CD4-positive, alpha-beta T cell treated with Interleukin-12 subunit alpha and Interleukin-12 subunit beta, for 1 hour (primary cell): ENCODE results near the gene VIL1.
A peak's percentile ranks its signal among the peaks of the same experiment; 100 is the strongest.

ENCODE experiments used
- DNase-seq: peaks from one replicate; pipeline ENCODE4 v3.0.0-alpha.2; 2020

Gene VIL1

DNA sequence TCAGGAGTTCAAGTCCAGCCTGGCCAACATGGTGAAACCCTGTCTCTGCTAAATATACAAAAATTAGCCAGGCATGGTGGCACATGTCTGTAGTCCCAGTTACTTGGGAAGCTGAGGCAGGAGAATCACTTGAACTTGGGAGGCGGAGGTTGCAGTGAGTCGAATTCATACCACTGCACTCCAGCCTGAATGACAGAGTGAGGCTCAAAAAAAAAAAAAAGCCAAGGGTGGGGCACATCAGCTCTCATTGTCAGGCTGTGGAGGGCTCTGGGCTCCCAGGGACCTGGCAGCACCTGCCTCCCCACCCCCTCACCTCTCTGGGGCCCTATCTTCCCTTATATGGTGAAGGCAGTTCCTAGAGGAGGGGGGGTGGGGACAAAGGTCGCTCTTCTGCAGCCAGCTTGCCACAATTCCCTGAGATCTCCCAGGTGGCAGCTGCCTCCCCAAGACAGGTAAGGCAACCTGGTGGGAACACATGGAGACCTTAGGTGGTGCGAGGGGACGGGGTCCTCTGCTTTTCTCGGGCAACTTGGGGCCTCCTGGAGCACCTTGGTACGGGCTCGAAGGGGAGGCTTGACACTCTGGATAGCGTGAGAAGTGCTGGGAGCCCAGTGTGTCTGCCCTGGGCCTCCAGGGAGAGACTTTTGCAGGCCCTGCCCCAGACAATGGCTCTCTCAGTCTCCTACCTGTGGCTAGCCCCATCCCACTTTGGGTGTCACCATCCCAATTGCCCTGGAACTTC is at the start of gene VIL1:
TSS of gene VIL1 (plus strand) at position 407 of the 742 bp plus-strand sequence. CDS start 4,656 bp downstream, outside the sequence.
- DNase-seq, result no peak

DNA sequence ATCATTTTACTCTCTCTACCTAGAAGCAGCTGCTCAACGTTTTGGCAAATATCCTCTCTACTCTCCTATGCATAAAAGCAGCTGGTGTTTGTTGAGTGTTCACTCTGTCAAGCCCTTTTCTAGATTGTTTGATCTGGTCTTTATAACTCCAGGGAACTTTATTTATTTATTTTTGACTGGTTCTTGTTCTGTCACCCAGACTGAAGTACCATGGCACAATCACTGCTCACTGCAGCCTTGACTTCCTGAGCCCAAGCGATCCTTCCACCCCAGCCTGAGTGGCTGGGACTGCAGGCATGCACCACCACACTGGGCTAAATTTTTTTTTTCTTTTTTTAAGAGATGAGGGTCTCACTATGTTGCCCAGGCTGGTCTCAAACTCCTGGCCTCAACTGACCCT is 49.6 kb upstream of the VIL1 start:
- DNase-seq, result no peak

DNA sequence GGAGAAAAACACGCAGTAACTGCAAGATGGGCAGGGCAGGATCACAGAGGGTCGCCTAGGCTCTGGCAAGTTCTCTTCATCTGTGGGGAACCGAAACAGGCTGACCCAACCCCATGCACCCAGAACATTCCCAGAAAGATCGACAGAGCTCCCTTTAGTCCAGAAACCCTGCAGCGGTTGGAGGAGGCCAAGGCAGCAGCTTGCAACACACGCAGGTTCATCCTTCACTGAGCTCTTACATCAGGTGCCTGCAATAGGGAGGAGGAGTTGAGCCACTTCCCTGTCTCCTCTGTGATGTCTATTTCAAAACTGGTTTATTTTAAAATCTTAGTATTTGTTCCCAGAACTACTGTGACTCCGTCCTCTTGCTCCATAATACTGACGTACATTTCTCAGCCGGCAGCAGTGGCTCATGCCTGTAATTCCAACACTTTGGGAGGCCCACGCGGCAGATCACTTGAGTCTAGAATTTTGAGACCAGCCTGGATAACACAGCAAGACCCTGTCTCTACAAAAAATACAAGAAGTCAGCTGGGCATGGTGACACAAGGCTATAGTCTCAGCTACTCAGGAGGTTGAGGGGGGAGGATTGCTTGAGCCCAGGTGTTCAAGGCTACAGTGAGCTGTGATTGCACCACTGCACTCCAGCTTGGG is 48.4 kb upstream of the VIL1 start:
- no peak for DNase-seq

DNA sequence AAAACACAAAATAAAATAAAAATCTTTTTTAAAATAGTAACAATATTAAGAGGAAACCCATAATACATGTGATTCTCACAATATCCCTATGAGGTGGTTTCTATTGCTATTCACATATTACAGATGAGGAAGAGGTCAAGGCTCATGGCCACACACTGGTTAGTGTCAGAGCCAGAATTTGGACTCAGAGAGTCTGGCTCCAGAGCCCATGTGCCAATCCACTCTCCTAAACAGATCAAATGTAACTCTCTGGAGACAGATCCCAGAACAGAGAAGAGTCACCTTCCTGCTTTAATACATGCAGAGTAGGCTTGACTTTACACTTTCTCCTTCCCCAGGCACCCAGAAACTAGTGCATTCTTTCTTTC is 47.0 kb upstream of the VIL1 start:
- no peak for DNase-seq

DNA sequence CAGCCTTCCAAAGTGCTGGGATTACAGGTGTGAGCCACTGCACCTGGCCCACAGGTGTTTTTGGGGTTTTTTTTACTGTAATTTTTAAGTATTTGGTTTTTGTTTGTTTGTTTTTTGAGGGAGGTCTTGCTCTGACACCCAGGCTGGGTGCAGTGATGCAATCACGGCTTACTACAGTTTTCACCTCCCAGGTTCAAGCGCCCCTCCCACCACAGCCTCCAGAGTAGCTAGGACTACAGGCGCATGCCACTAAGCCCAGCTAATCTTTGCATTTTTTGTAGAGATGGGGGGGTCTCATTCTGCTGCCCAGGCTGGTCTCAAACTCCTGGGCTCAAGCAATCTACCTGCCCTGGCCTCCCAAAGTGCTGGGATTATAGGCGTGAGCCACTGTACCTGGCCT is 44.1 kb upstream of the VIL1 start:
- DNase-seq, result no peak

DNA sequence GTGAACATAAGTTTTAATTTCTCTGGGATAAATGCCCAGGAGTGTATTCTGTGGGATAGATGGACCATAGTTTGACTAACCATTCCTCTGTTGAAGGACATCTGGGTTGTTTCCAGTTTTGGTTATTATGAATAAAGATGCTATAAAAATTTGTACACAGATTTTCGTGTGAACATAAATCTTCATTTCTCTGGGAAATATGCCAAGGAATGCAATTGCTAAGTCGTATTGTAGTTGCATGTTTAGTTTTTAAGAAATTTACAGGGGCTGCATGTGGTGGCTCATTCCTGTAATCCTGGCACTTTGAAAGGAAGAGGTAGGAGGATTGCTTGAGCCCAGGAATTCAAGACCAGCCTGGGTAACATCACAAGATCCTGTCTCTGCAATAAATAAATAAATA is 43.7 kb upstream of the VIL1 start:
- no peak for DNase-seq

DNA sequence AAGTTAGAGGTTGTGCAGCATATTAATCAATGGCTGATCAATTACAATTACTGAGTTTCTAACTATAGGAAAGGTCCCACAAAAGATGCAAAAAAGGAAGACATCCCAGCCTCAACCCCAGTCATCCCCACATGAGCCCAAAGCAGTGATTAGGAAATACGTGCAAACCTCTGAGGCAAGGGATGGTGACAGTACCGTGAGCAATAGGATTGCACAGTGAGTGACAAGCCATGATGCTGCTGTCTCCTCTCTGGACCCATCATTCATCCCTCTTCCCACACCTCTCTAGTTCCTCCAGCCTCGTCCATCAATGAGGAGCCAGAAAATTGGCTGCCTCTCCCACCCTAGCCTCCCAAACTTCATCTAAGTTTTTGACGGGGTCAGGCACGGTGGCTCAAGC is 40.9 kb upstream of the VIL1 start:
- no peak for DNase-seq

DNA sequence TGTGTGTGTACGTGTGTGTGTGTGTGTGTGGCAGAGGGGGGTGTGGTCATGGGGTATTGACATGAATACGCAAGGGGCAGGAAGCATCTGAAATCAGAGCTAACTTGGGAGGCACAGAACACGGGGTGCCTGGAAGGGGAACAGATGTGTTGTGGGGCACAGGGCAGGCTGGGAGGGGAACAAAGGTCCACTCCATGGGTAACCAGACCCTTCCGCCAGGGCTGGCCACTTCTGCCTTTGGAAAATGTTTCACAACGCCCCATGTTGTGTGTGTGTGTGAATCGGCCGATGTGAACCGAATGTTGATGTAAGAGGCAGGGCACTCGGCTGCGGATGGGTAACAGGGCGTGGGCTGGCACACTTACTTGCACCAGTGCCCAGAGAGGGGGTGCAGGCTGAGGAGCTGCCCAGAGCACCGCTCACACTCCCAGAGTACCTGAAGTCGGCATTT is 37.0 kb upstream of the VIL1 start, which contains the start of gene SLC11A1:
TSS of gene SLC11A1 (plus strand) at position 358 of the 451 bp plus-strand sequence. CDS start 96 bp downstream, outside the sequence.
- no peak for DNase-seq

DNA sequence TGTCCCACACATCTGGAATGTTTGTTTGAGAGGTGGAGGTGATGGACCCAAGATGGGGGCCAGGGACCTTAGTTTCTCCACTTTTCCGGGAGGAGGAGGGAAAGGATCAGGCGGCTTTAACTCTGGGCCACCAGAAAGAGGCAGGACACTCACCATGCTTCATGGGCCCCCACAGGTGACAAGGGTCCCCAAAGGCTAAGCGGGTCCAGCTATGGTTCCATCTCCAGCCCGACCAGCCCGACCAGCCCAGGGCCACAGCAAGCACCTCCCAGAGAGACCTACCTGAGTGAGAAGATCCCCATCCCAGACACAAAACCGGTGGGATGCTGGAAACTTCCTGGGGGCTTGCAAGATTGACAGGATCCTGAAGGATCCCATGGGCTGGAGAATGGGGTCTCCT is 36.1 kb upstream of the VIL1 start:
- DNase-seq, result no peak

DNA sequence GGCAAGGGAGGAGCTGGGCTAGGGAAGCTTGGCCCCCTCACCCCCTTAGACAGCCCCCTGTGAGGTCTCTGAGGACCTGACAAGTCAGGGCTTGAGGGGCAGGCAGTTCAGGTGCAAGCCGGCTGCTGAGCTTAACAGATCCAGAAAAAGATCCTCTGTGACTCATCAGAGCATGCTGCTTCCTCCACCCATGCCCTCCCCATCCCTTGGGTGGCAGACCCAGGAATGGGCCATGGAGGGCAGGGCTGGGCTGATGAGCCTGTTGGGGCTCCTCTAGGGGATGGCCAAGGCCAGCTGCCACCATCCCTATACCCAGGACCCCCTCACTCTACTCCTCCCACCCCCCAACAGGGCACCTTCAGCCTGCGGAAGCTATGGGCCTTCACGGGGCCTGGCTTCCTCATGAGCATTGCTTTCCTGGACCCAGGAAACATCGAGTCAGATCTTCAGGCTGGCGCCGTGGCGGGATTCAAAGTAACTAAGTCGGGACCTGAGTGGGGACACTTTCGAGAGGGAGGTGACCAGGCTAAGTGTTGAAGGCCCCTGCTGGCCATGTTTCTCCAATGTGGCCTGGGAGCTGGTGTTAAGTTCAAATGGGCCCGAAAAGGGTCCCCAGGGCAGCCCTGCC is 34.9 kb upstream of the VIL1 start:
- no peak for DNase-seq

DNA sequence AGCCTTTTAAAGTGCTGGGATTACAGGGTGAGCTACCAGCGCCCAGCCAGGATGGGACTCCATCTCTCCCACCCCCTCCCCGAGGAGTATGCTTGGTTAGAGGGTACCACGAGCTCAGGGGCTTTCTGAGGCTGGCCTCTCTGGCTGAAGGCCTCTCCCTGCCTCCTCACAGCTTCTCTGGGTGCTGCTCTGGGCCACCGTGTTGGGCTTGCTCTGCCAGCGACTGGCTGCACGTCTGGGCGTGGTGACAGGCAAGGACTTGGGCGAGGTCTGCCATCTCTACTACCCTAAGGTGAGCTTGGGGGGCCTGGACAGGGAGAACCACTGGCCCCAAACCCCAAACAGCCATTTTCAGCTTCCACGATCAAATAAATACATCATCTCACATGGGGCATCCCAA is 33.9 kb upstream of the VIL1 start:
- DNase-seq, result no peak

DNA sequence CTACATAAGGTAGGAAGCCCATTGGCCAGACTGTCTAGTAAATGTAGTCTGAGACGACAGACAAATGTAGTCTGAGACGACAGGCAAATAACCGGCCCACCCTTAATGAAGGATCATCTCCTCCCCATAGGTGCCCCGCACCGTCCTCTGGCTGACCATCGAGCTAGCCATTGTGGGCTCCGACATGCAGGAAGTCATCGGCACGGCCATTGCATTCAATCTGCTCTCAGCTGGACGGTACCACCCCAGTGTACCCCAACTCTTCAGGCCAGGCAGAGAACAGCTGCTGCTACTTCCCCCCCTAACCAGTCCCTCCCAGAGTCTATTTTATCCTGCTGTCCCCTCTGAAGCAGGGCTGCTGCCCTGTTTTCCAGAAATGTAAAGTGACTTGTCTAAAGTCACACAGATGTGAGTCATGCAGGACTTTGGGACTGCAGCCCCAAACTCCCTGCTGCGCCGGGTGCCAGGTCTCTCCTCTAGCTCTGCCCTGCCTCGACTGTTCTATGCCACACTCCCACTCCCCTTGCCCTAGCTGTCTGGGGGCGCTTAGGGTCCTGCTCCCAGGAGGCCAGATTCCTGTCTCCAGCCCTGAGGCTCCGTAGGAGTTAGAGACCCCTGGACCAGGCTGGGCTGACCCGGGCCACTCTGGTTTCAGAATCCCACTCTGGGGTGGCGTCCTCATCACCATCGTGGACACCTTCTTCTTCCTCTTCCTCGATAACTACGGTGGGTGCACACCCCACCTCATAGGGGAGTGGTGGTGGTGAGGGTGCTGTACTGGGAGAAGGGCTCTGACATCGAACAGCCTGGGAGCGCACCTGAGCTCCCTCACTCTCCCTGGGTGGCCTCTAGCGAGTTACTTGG is 32.2 kb upstream of the VIL1 start:
- DNase-seq, result no peak

DNA sequence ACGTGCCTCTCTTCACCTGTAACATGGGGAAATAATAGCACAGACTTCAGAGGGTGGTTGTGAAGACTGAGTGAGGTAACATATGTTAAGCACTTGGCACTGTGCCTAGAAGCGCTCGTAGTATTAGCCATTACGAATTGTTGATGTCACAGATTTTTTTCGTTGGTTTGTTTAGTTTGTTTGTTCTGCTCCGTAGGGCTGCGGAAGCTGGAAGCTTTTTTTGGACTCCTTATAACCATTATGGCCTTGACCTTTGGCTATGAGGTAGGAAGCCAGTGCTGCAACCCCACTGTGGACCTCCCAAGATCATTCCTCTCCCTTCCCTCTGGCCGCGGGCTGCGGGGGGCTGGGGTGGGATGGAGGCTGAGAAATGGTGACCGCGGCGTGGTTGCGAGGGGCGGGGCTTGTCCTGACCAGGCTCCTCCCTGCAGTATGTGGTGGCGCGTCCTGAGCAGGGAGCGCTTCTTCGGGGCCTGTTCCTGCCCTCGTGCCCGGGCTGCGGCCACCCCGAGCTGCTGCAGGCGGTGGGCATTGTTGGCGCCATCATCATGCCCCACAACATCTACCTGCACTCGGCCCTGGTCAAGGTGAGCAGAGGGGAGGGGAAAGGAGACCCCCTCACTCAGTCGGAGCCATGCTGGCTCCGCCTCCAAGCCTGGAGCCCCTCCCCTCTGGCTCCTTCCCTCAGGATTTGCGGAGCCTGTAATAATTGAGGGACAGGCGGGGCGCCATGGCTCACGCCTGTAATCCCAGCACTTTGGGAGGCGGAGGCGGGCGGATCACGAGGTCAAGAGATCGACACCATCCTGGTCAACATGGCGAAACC is 31.3 kb upstream of the VIL1 start:
- DNase-seq, result no peak

DNA sequence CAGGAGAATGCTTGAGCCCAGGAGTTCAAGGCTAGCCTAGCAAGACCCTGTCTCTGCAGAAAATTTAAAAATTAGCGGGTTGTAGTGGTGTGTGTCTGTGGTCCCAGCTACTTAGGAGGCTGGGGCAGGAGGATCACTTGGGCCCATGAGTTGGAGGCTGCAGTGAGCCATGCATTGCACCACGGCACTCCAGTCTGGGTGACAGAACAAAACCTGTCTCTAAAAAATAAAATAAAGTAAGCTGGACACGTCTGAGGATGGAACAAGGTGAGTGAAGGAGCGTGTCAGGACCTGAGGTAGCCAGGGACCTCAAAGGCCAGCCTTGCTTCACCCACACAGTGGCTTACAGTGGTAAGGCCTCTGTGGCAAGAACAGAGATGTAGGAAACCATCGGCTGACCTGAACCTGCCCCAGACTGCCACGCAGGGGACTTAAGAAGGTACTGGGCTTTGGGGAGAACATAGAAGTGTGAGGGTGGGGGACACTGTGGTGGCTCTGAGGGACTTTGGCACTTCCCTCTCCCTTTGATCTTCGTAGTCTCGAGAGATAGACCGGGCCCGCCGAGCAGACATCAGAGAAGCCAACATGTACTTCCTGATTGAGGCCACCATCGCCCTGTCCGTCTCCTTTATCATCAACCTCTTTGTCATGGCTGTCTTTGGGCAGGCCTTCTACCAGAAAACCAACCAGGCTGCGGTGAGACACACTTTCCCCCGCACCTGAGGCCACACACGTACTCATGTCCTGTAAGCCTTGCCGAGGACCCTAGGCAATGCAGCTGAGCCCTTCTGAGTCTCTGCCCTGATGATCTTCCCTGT is 29.4 kb upstream of the VIL1 start:
- no peak for DNase-seq

DNA sequence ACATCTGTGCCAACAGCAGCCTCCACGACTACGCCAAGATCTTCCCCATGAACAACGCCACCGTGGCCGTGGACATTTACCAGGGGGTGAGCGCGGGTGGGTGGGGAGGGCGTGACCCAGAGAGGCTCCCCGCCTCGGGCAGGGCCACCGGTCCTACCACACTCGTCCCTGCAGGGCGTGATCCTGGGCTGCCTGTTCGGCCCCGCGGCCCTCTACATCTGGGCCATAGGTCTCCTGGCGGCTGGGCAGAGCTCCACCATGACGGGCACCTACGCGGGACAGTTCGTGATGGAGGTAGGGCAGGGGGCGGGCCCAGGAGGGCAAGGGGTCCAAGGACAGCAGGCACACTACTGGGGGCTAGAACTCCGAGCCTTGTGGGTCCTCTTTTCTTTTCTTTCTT is 27.7 kb upstream of the VIL1 start:
- no peak for DNase-seq

DNA sequence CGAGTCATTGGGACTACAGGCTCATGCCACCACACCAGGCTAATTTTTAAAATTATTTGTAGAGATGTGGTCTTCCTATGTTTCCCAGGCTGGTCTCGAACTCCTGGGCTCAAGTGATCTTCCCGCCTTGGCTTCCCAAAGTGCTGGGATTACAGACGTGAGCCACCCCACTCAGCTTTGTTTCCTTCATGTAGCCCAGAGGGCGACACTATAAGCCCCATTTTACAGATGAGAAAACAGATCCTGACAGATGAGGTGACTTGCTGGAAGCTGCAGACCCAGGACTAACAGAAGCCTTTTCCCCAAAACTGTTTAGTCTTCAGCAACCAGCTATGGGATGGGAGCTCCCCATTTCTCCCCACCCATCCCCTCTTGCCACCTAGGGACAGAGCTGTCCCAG is 26.5 kb upstream of the VIL1 start:
- DNase-seq, result no peak

DNA sequence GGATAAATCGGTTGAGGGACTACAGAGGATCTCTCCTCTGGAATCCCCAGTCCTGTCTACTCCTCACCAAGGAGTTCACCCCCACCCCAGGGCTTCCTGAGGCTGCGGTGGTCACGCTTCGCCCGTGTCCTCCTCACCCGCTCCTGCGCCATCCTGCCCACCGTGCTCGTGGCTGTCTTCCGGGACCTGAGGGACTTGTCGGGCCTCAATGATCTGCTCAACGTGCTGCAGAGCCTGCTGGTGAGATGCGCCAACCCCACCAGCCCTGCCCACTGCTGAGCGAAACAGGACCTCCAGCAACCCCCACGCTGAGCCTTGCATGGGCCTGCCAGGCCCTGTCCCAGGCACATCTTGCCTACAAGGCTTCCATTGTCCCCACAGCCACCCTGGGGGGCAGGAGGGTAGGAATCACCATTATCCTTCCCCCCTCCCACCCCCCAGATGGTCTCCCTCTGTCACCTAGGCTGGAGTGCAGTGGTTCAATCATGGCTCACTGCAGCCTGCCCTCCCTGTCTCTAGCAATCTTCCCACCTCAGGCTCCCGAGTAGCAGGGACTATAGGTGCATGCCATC is 25.9 kb upstream of the VIL1 start:
- DNase-seq, result no peak

DNA sequence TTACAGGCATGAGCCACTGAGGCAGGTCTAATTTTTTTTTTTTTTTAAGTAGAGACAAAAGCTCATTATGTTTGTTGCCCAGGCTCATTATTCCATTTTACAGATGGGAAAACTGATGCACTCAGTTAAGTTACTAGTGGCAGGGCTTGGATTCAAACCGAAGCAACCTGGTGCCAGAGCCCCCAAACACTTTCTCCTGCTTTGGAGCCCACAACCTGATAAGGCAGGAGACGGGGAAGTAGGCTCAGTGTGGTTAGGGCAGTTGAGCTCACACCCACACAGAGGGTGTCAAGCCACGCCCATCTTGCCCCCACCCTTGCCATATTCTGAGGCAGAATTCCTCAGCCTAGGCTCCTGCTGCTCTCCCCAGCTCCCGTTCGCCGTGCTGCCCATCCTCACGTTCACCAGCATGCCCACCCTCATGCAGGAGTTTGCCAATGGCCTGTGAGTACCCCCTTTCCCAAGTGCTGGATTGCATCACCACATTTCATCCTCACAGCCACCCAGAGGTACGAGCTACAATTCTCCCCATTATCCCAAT is 25.1 kb upstream of the VIL1 start:
- peak; percentile 50 for DNase-seq

DNA sequence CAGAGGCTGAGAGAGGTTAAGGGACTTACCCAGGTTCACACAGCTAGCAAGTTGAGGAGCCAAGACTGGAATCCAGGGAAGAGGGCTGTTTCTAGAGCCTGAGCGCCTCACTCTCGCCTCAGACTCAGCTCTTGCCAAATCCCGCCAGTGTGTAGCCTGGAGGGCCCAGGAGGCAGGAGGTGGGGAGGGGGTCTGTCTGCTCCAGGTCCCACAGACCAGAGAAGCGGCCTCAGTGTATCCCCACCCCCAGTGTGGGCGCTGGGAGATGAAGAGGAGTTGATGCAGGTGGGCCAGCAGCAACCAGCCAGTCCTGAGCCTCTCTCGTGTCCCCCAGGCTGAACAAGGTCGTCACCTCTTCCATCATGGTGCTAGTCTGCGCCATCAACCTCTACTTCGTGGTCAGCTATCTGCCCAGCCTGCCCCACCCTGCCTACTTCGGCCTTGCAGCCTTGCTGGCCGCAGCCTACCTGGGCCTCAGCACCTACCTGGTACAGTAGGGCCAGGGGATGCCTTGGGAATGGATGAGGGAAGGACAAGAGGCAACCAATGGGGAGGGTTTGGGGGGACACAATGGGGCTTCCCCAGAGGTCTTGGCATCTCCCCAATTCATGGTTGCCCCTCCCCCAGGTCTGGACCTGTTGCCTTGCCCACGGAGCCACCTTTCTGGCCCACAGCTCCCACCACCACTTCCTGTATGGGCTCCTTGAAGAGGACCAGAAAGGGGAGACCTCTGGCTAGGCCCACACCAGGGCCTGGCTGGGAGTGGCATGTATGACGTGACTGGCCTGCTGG is 24.4 kb upstream of the VIL1 start:
- no peak for DNase-seq

DNA sequence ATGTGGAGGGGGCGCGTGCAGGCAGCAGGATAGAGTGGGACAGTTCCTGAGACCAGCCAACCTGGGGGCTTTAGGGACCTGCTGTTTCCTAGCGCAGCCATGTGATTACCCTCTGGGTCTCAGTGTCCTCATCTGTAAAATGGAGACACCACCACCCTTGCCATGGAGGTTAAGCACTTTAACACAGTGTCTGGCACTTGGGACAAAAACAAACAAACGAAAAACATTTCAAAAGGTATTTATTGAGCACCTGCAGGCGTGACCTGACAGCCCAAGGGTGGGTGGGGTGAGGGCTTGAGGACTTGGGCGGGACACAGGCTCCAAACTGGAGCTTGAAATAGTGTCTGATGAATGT is 23.9 kb upstream of the VIL1 start:
- no peak for DNase-seq
